GM19397 (cell line): ENCODE results near the gene LDLRAD3.

Source experiments
- ATAC-seq: cut with Tn5 transposase; IDR thresholded peaks from one replicate; pipeline ENCODE4 v1.9.1; 2021; ENCODE audit warnings: mild to moderate bottlenecking, moderate library complexity; ENCODE audit not compliant: unreplicated experiment

Gene LDLRAD3

DNA sequence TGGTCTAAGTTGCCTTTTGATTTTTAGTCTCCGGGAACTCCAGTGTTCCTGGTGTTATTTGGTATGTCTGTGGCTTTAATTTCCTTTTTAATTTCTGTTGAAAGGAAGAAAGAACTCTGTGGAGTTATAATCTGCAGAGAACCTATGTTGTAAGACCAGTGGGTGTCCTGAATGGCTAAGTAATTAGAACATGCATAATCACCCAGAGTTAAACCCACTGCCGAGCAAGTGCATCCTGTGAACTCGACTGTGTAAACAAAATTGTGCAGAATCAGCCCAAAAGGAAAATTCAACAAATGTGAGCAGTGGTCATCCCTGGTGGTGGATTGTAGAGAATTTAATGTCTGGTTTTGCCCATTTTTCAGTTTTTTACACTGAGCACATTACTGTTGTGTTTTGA lies 182.8 kb downstream of the LDLRAD3 start:
- ATAC-seq: no peak

DNA sequence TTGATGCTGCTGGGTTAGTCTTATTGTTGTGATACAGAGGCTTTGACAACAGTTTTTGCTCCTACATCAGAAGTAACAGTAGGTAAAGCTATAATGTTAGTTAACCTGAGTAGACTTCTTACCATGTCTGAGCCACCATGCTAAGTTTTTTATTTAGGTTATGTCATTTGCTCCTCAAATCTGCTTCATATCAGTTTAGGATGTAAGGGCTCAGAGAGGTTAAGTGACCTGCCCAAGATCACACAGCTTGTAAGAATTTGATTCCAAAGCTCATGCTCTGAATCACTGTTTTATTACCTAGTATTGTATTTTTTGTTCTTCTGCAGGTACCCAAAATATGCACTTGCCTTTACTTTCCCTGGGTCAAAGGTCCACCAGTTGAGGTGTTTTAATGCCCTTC lies 183.7 kb downstream of the LDLRAD3 start:
- ATAC-seq: no peak

DNA sequence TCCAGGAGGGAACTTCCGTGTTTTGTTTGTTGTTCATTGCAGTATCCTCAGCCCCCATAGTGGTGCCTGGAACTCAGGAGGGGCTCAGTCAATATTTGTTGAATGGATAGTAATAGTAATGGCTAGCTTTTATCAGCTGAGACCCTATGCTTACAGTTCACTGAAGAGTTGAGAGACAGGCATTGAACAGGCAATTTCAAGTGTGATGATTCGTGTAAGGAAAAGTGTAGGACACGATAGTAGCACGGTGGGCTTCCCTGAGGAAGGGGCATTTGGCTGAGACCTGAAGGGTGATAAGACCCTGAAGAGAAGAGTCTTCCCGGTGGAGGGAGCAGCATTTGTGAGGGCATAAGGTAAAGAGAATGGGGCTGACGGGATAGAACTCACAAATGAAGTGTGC lies 186.1 kb downstream of the LDLRAD3 start:
- no peak for ATAC-seq

DNA sequence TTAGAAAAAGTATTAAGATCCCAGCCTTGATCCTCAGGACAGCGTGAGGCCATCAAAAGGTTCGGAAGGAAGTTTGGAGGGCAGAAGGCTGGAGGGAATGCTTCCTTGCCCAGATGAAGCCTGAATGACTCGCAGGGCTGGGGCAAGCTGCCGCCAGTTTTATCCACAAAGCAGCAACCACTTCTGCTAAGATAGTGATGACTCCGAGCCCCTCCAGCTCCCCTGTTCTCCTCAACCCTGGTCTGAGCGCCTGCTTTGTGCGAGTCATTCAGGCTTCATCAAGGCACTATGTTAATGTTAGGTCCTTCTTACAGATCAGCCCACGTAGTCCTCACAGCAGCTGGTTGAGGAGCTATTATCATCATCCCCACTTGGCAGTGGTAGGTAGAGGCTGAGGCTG lies 186.5 kb downstream of the LDLRAD3 start:
- ATAC-seq: no peak

DNA sequence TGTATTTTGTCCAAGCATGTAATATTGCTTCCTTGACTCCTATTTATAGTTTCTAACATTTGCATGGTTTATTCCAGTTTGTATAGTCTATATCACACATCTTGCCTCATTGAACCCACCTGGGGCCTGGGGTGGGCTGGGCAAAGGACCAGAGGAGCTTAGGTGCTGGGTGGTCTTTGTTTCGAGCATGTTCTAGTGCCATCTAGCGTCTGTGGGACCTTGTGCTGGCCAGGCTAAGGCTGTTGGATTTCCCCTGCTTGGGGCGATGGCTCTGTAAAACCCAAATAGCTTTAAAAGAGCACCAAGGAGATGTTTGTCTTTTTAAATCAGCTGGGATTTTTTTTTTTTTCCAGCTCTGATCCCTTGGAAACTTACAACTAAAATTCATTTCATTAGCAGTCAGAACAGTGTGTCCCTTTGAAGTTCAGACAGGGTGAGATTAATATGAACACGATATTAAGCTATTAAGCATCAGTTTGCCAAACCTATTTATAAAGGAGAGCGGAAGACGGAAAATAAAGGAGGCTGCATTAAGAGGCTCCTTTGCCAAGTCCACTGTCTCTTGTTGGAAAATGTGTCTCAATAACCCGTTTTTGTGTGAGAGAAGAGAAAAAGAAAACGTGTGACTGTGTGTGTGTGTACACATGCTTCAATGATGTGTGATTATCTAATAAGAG lies 188.0 kb downstream of the LDLRAD3 start:
- ATAC-seq: no peak

DNA sequence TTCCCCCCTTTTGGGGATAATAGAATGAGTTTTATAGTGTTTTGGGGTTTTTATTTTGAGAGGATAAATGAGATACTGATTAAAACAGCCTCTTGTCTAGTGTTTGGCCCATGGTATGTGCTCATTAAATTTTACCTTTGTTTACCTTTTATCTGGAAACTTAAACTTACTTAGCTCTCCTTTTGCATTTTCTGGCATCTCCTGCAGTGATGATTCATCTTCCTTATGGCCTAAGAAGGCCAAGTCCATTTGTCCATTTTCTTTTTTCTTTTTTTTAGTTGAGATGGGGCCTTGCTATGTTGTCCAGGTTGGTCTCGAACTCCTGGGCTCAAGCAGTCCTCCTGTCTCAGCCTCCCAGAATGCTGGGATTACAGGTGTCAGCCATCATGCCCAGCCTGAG lies 189.1 kb downstream of the LDLRAD3 start:
- ATAC-seq: no peak

DNA sequence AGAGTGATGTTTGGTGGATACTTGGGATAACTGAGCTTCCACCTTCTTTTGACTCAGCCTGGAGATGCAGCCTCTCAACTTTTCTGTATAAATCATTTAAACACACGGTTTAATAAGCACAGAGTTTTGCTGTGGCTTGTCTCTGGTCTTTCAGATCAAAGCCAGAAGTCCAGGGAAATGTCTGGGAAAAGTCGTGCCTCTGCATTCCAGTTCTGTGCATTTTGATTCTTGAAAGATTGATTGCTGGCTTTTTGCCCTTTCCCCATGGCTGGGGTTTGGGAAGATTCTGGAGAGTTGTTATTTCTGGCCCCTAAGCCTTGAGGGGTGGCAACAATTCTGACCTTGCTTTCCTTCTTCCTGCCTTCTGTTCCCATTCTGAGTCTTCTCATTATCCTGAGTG lies 191.2 kb downstream of the LDLRAD3 start:
- ATAC-seq: no peak

DNA sequence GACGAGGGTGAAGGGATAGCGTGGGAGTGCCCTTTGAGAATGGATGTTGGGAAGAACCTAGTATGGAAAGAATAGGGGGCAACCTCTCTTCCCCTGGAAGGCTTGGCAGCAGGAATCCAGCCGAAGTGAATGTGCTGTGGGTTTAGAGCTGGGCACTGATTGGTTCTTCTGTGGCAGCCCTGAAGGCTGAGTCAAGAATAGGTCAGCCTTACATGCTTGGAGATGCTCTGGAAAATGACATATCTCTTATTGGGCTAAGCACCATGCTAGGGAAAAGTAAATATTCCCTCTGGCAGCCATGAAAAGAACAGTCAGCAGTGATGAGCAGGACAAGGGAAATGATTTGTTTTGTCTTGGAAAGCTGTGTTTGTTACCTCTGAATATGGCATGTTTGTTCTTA lies 195.9 kb downstream of the LDLRAD3 start:
- no peak for ATAC-seq

DNA sequence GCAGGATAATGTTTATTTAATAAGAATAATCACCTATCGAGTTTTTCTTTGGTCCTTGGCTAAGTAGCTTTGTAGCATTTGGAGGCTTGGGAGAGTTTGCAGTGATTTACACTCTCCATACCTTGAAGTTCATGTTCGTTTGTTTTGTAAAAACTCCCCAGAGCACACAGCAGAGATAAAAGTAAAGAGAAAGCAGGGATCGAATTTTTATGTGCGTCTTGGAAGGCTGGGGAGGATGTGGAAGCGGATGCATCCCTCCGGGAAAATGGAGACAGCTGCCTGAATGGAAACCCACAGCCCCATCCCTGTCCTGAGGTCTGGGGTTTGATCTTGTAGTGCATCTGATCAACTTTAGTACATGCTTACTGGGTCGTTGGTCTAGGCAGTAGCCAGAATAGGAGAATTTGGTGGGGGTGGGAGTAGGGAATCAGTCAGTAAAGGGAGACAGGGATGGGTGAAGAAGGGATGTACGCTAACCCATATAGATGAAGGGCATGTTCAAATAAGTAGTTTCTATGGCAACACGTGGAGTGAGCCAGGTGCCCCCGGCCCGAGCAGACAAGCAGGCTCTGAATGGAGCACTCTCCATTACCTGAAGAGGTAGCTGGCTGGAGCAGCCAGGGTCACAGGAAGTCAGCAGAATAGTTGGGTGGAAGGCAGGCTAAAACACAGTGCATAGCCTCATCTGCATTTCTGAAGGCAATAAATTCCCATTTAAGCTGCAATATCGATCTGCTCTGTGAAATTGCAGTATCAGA lies 197.5 kb downstream of the LDLRAD3 start:
- no peak for ATAC-seq

DNA sequence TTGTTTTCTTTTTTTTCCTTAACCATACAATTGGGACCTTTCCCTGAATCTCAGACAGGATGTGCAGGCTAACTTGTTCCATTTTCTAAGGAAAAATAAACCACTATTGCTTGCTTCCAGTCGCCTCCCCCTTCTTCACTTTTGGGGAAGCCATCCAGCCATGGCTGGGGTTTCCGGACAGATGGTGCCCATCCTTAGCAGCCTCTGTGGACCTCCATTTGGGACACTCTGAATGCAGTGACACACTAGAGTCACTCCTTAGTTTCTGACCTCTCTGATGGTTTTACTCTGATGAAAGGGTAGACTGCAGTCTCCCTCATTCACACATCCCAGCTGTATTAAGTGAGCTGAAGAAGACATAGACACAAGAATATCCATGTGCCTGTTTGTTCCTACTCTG lies 198.1 kb downstream of the LDLRAD3 start:
- no peak for ATAC-seq

DNA sequence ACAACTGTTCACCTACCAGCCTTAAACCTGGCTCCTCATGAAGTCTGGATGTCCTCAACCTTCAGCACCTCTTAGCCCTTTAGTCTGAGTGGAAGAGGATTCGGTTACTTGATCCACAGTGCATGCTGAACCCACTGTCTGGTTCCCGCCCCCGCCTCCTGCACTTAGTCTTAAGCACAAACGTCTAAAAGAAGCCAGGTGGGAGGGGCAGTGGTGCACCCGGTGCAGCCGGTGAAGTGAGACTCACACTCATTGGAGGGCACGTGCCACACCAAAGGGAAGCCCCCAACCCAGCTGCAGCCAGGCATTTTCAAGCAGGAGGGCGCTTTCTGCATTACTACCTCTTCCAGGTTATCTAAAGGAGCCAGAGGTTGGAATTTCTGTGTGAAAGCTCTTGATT lies 198.6 kb downstream of the LDLRAD3 start:
- ATAC-seq: no peak

DNA sequence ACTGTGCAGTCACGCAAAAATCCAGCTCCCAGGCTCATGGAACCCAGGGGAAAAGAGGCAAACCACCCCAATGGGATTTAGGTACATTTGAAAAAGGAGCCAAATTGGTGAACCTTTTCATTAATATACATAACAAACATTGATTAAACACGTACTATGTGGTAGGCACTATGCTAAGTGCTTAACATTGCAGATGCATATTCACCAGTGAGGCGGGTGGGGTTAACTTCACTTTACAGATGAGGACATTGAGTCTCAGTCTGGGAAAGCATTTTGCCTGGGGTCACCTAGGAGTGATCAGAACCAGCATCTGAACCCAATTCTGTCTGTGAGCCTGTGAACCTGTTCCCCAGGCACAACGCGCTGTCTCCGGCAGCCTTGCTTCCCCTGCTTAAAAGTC lies 199.0 kb downstream of the LDLRAD3 start:
- no peak for ATAC-seq

DNA sequence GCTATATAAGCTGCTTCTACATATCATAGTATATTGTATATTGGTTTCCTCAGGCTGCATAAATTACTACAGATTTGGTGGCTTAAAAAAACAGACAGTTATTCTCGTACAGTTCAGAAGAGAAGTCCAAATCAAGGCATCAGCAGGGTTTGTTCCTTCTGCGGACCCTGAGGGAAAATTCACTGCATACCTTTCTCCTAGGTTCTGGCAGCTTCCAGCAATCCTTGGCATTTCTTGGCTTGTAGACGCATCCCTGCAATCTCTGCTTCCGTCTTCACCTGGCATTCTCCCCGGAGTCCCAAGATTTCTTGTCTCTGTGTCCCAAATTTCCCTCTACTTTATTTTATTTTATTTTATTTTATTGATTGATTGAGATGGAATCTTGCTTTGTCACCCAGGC lies 202.6 kb downstream of the LDLRAD3 start:
- ATAC-seq: no peak

DNA sequence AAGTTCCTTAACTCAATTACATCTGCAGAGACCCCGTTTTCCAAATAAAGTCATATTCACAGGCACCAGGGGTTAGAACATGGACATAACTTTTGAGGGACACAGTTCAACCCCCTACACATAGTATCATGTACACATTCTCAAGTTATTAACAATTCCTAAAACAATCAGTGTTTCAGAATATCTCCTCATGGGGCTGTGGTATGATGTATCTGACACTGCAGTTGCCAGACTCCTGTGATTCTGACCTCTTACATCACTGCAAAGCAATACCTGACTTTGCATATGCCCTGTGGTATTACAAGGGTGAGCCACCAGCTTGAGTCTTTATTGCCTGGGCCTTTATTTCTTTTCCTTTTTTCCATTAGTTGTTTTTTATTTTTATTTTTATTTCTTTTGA lies 203.6 kb downstream of the LDLRAD3 start:
- ATAC-seq: no peak

DNA sequence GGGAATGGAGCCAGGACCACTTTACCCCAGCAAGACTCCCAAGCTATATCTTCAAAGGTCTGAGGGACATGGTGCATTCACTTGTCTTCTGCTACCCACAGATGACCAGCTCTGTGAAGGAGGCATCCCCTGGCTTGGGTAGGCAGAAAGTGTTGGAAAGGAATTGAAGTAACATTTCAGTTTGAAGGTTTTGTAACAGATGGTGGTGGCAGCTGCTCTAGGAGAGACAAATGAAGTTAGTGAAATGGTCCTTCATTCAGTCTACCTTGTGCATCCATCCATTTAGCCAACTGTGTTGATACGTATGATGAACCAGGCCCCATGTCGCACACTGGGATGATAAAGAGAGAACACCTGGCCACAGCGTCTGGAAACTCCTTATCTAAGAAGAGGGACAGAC lies 204.8 kb downstream of the LDLRAD3 start:
- ATAC-seq: no peak

DNA sequence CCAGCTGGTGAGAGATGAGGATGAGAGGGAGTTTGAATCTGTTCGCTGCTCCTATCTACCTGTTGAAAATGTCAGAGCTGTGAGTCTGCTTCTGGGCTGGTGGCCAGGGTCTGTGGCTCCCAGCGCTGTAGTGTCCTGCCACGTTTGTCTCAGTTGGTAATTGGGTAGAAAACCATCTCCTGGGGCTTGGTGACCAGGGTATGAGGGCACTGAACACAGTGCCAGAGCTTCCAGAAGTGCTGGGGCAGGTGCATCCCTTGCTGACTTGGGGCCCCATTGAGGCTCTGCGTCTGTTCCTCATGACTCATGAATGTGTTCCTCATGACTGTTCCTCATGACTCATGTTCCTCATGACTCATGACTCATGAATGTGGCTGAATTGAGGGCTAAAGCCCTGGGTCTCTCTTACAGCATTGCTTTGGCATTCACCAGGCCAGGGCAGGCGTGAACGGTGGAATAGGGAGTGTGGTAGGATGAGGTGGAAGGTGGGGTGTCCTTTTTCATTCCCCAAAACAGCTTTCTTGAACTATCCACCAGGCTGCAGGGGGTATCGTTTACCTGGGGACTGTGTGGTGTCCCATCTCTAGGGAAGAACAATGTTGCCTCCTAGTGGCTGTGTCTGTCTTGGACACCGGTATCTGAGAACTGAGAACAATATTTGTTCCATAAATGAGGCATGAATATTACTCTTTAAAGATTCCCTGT lies 205.8 kb downstream of the LDLRAD3 start:
- peak; percentile 63 for ATAC-seq

DNA sequence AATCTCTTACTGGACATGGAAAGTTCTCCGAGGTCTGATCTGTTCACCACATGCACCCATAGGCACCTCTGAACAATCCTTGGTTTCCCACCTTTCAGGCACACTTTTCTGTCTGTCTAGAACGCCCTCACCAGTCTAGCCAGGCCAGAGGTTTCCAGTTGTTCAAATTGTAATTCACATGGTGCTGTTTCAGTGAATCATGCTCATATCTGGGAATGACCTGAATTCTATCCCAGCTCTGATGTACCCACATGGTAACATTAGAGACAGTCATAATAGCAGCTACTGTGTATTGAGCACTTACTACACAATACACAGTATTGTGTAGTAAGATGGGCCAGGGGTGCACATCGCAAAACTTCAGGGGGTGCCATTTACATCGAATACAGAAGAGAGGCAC lies 207.1 kb downstream of the LDLRAD3 start:
- ATAC-seq: no peak

DNA sequence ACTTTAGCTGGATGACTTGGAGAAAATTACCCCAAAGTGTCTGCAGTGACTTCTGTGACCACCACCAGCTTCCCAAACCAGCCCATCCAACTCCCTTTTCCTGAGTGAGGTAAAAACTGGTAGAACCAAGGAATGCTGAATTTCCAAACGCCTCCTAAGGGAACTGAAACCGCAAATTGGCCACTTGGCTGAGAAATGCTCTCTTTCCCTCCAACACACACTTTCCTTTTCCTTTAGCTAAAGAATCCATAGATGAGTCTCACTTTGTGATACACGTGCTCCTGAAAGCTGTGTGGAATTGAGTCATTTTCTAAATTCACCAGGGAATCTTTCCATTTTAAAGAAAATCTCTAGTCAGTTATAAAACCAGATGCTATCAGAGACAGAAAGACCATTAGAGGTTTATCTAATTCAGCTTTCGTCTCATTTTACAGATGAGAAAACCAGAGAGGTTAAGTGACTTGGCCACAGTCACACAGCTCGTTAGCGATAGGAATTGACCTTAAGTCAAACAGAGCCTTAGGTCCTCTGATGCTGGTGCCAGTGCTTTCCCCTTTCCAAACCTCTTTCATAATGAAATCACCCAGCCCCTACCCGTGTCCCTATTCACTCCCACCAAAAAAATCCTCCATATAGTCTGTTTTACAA lies 208.2 kb downstream of the LDLRAD3 start:
- ATAC-seq: no peak

DNA sequence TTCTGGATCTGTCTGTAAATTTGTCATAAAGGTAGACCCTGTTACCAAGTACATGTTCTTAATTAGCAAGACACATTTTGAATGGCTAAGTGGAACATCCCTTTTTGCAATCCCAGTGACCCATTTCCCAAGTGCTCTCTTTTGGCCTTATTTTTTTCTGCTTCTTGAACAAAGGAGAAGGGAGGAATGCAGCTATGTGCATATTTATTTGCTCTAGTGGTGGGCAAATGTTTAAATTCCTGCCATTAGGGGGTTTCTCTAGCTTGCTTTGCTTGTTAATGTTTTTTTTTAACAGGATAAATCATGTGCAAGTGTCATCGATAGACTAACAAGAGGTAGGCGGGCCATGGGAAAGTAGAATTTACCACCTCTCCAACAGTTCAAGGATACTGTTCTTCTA lies 209.7 kb downstream of the LDLRAD3 start:
- no peak for ATAC-seq

DNA sequence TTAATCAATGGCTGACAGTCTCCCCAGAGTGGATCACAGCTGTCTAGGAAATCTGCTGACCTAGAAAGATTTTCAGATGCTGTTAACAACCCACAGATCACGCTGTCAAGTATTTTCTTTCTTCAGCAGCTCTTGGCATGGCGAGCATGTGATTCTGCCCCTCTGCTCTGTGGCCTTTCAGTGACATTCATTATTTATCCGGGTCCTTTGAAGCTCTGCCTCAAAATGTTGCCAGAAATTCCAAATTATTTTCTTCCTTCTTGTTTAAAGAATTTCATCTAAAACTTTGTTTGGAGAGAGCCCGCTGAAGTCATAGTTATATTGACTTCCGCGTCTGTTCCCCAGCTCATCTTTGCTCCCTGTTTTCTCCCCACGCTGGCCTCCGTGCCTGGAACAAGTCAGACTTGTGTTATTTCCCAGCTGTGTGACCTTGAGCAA lies 211.3 kb downstream of the LDLRAD3 start:
- ATAC-seq: no peak

DNA sequence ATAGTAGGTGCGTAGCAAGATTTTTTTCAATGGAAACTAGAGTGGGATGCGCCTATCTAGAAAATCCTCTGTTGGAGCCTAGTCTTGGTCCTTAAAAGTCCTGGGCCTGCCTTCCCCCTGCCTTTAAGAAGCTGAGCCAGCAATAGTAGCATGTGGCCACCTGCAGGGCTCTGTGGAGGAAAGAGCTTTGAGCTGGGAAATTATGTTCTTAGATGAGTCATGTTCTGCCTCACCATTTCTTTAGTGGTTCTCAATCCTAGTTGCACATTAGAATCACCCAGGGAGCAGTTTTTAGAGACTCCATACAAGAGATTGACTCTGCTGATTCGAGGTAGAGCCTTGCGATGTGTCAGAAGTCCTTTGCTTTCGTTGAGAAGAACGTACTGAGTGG lies 211.9 kb downstream of the LDLRAD3 start:
- no peak for ATAC-seq
